Common myeloid progenitor, CD34-positive (primary cell): ENCODE results near the gene TRIP10.

Experiments
- CTCF ChIA-PET: fragments of 350-600 bp; sonication (Branson Sonifier 250); formaldehyde crosslinking; loops from one replicate; lab custom pipeline; 2021; ENCODE audit warnings: antibody characterized with exemption; lab: Charles Lee
- POLR2A ChIA-PET: fragments of 350-600 bp; sonication (Branson Sonifier 250); formaldehyde crosslinking; loops from one replicate; lab custom pipeline; 2021; ENCODE audit warnings: antibody characterized with exemption; lab: Charles Lee
- DNase-seq, 3 donors: peaks; one replicate each; pipeline versions ENCODE4 v3.0.0 to v3.0.0-alpha.2; 2013
- H3K27ac ChIP-seq, 2 experiments: 1 replicate in 1 of 2; 2 replicates in 1 of 2; pipeline ENCODE4 v1.7.0; 2013; ENCODE audit warnings: inconsistent platforms in 2 of 2, low read length in 2 of 2, mild to moderate bottlenecking in 2 of 2, low read depth in 1 of 2, moderate library complexity in 1 of 2; ENCODE audit not compliant: severe bottlenecking in 2 of 2, insufficient read depth in 1 of 2, poor library complexity in 1 of 2
- H3K27me3 ChIP-seq, 5 experiments: replicated peaks in 2 of 5; 1 replicate in 3 of 5; 2 replicates in 2 of 5; pipeline versions ENCODE4 v1.6.1 to v1.7.0; 2013; ENCODE audit warnings: low read length in 4 of 5, mild to moderate bottlenecking in 2 of 5, moderate library complexity in 2 of 5, inconsistent platforms in 1 of 5; ENCODE audit not compliant: insufficient read depth in 5 of 5, control insufficient read depth in 4 of 5
- H3K36me3 ChIP-seq, 4 experiments: 1 replicate in 2 of 4; 2 replicates in 2 of 4; pipeline versions ENCODE4 v1.6.1 to v1.7.0; 2013; ENCODE audit warnings: low read length in 3 of 4, control low read depth in 1 of 4, mild to moderate bottlenecking in 1 of 4; ENCODE audit not compliant: control insufficient read depth in 4 of 4, insufficient read depth in 4 of 4
- H3K4me1 ChIP-seq, 4 experiments: 1 replicate in 3 of 4; 2 replicates in 1 of 4; pipeline versions ENCODE4 v1.6.1 to v1.7.1; 2013; ENCODE audit warnings: low read length in 3 of 4, mild to moderate bottlenecking in 3 of 4, control low read depth in 1 of 4, inconsistent platforms in 1 of 4, moderate library complexity in 1 of 4; ENCODE audit not compliant: control insufficient read depth in 4 of 4, insufficient read depth in 4 of 4; ENCODE audit errors: control extremely low read depth in 1 of 4
- H3K4me3 ChIP-seq, 7 experiments: 1 replicate in 4 of 7; 2 replicates in 3 of 7; pipeline versions ENCODE4 v1.5.1 to v1.7.0; 2013; ENCODE audit warnings: mild to moderate bottlenecking in 7 of 7, low read length in 6 of 7, moderate library complexity in 6 of 7, inconsistent platforms in 2 of 7, low read depth in 2 of 7, control low read depth in 1 of 7; ENCODE audit not compliant: insufficient read depth in 4 of 7, control insufficient read depth in 1 of 7; ENCODE audit errors: extremely low read depth in 1 of 7
- H3K9me3 ChIP-seq, 5 experiments: 1 replicate in 4 of 5; 2 replicates in 1 of 5; pipeline versions ENCODE4 v1.6.1 to v1.7.1; 2013; ENCODE audit warnings: low read length in 4 of 5, mild to moderate bottlenecking in 2 of 5, inconsistent platforms in 1 of 5, low read depth in 1 of 5, moderate library complexity in 1 of 5; ENCODE audit not compliant: control insufficient read depth in 4 of 5, insufficient read depth in 2 of 5; ENCODE audit errors: control extremely low read depth in 1 of 5
- WGBS: methylation state at CpG from one replicate; pipeline ENCODE4 v1.1.5; 2013; ENCODE audit not compliant: insufficient coverage; 5-methylcytosine and 5-hydroxymethylcytosine counted together

TRIP10 gene

DNA sequence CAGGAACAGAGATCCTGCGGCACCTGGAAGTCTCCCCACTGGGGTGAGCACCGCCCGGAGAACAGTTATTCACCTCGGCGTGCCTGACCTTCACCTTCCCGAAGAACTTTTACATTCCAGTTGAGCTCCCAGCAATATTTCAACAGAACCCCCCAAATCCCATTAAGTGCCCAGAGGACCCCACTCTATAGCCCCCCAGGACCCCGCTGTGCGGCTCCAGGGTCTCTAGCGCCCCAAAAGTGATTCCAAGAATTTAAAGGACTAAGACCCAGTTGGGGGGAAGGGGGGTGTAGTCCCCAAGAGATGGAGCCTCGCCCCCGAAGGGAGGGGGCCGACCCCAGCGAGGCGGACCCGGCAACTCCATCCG lies 2.6 kb upstream of the TRIP10 start:
- WGBS = 0% methylated on average over 11 of the region's 16 CpGs
- Histone ChIP-seq H3K27me3 (no peaks in the 10 kb centered on the region), H3K9me3 (no peaks in the 10 kb centered on the region), H3K27ac (peak overlapping the region; percentile 95 to 98), H3K36me3 (peaks cover 0 to 23% (median 9%) of the 10 kb centered on the region in 4 experiments), H3K4me1 (peaks cover 5 to 54% (median 50%) of the 10 kb centered on the region in 4 experiments), H3K4me3 (peak overlapping the region; percentile 77 to 93 (median 79))
- CTCF ChIA-PET = interaction anchor here (0.6 to 3.9 kb wide), 18 partner anchors 9 to 220 kb away, joined by 3 to 31 read pairs (median 4); partner anchors contain the start of gene VAV1
- DNase-seq = no peak
- POLR2A ChIA-PET = no interaction called here

DNA sequence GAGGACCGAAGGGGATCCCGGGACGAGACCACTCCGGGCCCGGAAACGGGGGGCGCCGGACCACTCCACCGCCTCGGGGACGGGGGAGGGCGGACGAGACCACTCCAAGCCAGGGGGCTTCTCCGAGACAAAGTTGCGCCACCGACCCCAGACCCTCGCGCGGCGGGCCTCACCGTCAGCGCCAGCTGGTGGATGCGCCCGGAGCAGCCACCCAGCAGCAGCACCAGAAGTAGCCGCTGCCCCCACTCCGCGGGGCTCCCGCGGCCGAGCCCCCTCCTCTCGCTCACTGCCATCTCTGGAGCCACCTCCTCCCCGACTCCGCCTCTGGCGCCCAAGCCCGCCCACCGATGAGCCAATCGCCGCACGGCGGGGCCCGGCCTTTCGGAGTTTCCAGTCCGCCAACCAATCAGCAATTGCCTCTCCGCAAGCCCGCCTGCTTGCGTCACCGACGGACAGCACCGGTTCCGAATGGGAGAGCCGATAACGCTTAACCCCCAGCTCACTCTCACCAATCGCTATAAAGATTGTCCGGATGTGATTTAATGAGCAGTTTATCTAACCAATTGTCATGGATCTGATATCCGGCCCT lies 2.1 kb upstream of the TRIP10 start, which contains the start of gene GPR108:
Gene GPR108 (minus strand): TSS at position 297 of the 589 bp plus-strand sequence. CDS start 4 bp downstream, at position 293.
- no peaks in the 10 kb centered on the region for H3K9me3 ChIP-seq
- H3K4me1 ChIP-seq = peaks cover 5 to 54% (median 50%) of the 10 kb centered on the region in 4 experiments
- H3K27ac ChIP-seq = peak within 1 kb of the TSS; percentile 95 to 98
- 0% methylated on average over 38 of the region's 55 CpGs for WGBS
- peaks cover 0 to 19% (median 9%) of the 10 kb centered on the region in 4 experiments for H3K36me3 ChIP-seq
- peak within 1 kb of the TSS; percentile 77 to 93 (median 79) for H3K4me3 ChIP-seq
- POLR2A ChIA-PET = interaction anchor here (0.6 to 1.9 kb wide), 4 partner anchors 17 to 131 kb away, joined by 3 to 9 read pairs (median 3); partner anchors contain the start of genes C3 and VAV1
- H3K27me3 ChIP-seq = no peaks in the 10 kb centered on the region
- CTCF ChIA-PET = interaction anchor here (0.6 to 3.9 kb wide), 15 partner anchors 8 to 181 kb away, joined by 3 to 31 read pairs (median 4); partner anchors contain the start of gene VAV1
- peak; percentile 100 for DNase-seq

DNA sequence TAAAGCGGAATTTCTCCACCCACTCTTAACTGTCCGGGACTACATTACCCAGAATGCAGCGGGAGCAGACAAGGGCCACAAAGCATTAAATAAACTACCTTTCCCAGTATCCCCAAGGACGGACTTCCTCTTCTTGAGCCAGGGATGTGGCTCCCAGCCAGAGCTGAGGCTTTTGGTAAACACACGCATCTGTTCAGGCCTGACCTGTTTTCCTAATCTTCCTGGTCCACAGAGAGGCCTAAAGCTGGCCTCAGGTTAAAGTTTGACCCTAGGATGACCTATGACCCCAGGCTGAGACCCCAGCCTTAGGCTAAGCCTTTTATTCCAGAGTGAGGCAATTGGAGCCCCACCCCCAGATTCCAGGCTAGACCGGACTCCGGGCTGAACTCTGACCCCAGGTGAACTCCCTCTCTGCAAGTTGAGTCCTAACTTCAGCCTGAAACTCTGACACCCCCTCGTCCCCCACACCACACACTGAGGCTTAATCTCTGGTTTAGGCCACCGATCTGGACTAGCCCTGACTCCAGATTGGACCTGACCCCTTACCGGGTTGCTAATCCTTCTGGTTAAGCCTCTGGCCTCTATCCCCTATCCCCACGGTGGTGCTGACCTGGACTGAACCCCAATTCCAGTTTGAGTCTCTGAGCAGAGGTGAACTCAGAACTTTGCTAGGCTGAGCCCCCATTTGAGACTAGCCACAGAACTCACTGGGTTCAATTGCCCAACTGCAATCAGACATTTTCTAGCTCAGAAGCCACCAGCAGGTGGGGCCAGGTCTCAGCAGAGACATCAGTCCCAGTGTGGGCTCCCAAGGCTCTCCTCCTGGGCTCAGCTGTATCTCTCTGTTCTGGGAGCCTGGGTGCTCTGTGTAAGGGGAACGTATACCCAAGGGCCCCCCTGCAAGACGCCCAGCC lies 1.4 kb upstream of the TRIP10 start:
- peak overlapping the region in 1 of 2 experiments; percentile 71 for H3K27ac ChIP-seq
- H3K27me3 ChIP-seq = no peaks in the 10 kb centered on the region
- DNase-seq = peak; percentile 83 to 90 (median 90)
- 23% methylated on average over 11 of the region's 13 CpGs for WGBS
- ChIA-PET CTCF (interaction anchor here (0.6 to 3.9 kb wide), 20 partner anchors 9 to 182 kb away, joined by 3 to 31 read pairs (median 4); partner anchors contain the start of gene VAV1), POLR2A (interaction anchor here (0.6 to 1.9 kb wide), 5 partner anchors 18 to 131 kb away, joined by 3 to 9 read pairs (median 3); partner anchors contain the start of genes C3 and VAV1)
- peaks cover 0 to 15% (median 5%) of the 10 kb centered on the region in 4 experiments for H3K36me3 ChIP-seq
- H3K9me3 ChIP-seq = no peaks in the 10 kb centered on the region
- peak overlapping the region in 6 of 7 experiments; percentile 24 to 81 (median 68) for H3K4me3 ChIP-seq
- H3K4me1 ChIP-seq = peaks cover 5 to 54% (median 50%) of the 10 kb centered on the region in 4 experiments

DNA sequence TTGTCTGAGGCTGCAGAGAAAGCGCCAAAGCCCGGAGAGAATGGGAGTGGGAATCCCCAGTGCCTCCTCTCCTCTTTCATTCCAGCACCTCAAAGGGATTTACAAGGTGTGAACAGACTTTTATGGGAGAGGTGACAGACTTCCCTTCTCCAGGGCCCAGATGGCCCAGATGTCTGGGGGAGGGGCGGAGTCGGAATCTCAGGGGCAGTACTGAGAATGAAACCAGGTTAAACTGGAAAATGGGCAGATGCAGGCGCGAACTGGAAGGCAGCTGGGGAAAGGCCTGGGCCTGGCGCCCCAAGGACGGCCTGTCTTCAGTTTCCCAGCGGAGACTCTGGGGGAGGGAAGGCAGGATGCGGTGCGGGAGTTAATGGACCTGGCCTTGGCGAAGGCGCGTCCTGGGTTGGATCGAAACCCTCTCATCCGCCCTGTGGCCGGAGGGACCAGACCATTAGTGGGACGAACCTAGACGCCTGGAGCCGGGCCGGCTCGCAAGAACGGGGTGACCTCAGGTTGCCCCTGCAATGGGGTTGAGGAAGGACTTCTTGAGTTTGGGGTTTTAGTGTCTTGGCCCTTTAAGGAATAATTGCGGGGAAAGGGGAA lies 592 bp upstream of the TRIP10 start:
- no peaks in the 10 kb centered on the region for H3K27me3 ChIP-seq
- ChIA-PET CTCF (interaction anchor here (1.1 to 3.9 kb wide), 11 partner anchors 10 to 130 kb away, joined by 3 to 31 read pairs (median 5); partner anchors contain the start of gene VAV1), POLR2A (interaction anchor here (1.3 to 1.9 kb wide), 2 partner anchors 64 to 125 kb away, joined by 7 to 9 read pairs; no protein-coding TSS in a partner anchor)
- 21% methylated on average over 22 of the region's 24 CpGs for WGBS
- peak overlapping the region in 1 of 2 experiments; percentile 71 for H3K27ac ChIP-seq
- H3K9me3 ChIP-seq = no peaks in the 10 kb centered on the region
- peaks cover 0 to 12% (median 3%) of the 10 kb centered on the region in 4 experiments for H3K36me3 ChIP-seq
- peak overlapping the region; percentile 17 to 81 (median 67) for H3K4me3 ChIP-seq
- H3K4me1 ChIP-seq = peaks cover 5 to 54% (median 50%) of the 10 kb centered on the region in 4 experiments
- DNase-seq = no peak

DNA sequence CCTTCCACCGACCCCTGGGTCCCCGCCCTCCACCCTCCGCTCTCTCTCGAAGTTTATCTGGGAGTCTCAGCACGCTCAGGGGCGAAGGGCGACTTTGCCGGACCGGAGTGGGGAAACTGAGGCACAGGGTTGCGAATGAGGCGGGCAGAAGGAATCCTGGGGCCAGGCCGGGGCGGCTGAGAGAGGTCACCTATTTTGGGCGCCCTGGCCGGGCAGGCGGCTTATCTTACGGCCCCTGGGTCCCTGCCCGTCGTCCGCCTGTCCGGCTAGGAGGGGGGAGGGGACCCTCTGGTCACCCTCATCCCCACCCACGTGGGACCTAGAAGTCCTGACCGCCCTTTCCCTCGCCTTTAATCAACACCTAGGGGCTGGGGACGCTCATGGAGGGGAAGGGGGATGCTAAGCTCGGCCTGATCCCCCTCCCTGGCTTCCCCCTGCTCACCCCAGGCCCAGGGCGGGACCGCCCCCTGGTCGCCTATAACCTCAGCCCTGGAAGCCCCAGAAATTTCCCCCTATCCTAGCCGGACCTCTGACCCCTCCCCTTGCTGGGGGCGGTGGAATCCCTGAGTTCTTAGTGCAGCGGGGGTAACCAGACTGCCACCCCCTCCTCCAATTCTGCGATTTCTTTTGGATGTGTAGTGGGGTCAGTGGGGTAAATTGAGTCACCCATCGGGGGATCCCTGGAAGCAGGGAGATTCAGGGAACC lies 556 bp downstream of the TRIP10 start:
- Histone ChIP-seq H3K27me3 (no peaks in the 10 kb centered on the region), H3K9me3 (no peaks in the 10 kb centered on the region), H3K4me3 (peak overlapping the region; percentile 43 to 82 (median 73)), H3K27ac (peak overlapping the region in 1 of 2 experiments; percentile 54), H3K4me1 (peaks cover 5 to 54% (median 50%) of the 10 kb centered on the region in 4 experiments), H3K36me3 (peaks cover 0 to 15% (median 7%) of the 10 kb centered on the region in 4 experiments)
- POLR2A ChIA-PET = no interaction called here
- CTCF ChIA-PET = interaction anchor here (0.6 to 1.9 kb wide), 2 partner anchors 41 to 63 kb away, joined by 3 to 5 read pairs; no protein-coding TSS in a partner anchor
- 0% methylated on average over 15 of the region's 34 CpGs for WGBS
- DNase-seq = peak in 2 of 3 donors; percentile 33 to 34
